ENCODE results near the gene SRGAP3. TPM values are rescaled to one million over a fixed set of nuclear protein-coding genes. Genes with fewer than 3 reads are reported as not detected.

SRGAP3 gene
- total RNA-seq, 5 donors from 2014 or later (not counting 1 experiment from before 2014, with no cell fraction given): 1.4 to 4.4 (median 2.8) TPM

GRCh38 chr3:9119331-9119730, 130.1 kb downstream of the SRGAP3 start:
- Histone ChIP-seq H3K4me1 (ENCODE audit: control insufficient read depth in 1 of 2, extremely low read depth in 1 of 2, insufficient read depth in 2 of 2, low read length in 2 of 2) (no peaks in the 10 kb centered on the region), H3K36me3 (ENCODE audit: control insufficient read depth in 2 of 2, extremely low read depth in 1 of 2, insufficient read depth in 1 of 2, low read length in 1 of 2) (peaks cover 0 to 3% of the 10 kb centered on the region in 2 donors), H3K4me3 (ENCODE audit: control insufficient read depth in 1 of 2, extremely low read depth in 1 of 2, low read length in 1 of 2) (no peak overlapping the region), H3K9me3 (no peaks in the 10 kb centered on the region), H3K27me3 (replicated peaks in 1 of 2; ENCODE audit: control insufficient read depth in 2 of 2, extremely low read depth in 1 of 2, insufficient read depth in 2 of 2, low read length in 1 of 2) (no peaks in the 10 kb centered on the region), H3K27ac (ENCODE audit: low read length) (no peak overlapping the region)
- Mint-ChIP-seq H3K27me3 (no peaks in the 10 kb centered on the region), H3K4me3 (no peak overlapping the region), H3K9me3 (no peaks in the 10 kb centered on the region), H3K36me3 (no peaks in the 10 kb centered on the region), H3K4me1 (no peaks in the 10 kb centered on the region), H3K27ac (no peak overlapping the region)
- no peak for DNase-seq
- WGBS (ENCODE audit: insufficient coverage): 50% methylated on average over 1 of the region's 4 CpGs
- POLR2A ChIA-PET: no interaction called here
- CTCF ChIA-PET: no interaction called here
- no peak for ATAC-seq (replicated peaks in 1 of 4)

- Histone ChIP-seq H3K4me1 (ENCODE audit: control insufficient read depth in 1 of 2, extremely low read depth in 1 of 2, insufficient read depth in 2 of 2, low read length in 2 of 2) (no peaks in the 10 kb centered on the region), H3K27ac (ENCODE audit: low read length) (no peak overlapping the region), H3K36me3 (ENCODE audit: control insufficient read depth in 2 of 2, extremely low read depth in 1 of 2, insufficient read depth in 1 of 2, low read length in 1 of 2) (peaks cover 0 to 3% of the 10 kb centered on the region in 2 donors), H3K27me3 (replicated peaks in 1 of 2; ENCODE audit: control insufficient read depth in 2 of 2, extremely low read depth in 1 of 2, insufficient read depth in 2 of 2, low read length in 1 of 2) (no peaks in the 10 kb centered on the region), H3K9me3 (no peaks in the 10 kb centered on the region), H3K4me3 (ENCODE audit: control insufficient read depth in 1 of 2, extremely low read depth in 1 of 2, low read length in 1 of 2) (no peak overlapping the region)
- ChIA-PET POLR2A (no interaction called here), CTCF (no interaction called here)
- WGBS (ENCODE audit: insufficient coverage): no CpG with 5 or more reads among the region's 2 CpGs
- Mint-ChIP-seq H3K27me3 (no peaks in the 10 kb centered on the region), H3K27ac (no peak overlapping the region), H3K36me3 (peaks cover 2% of the 10 kb centered on the region), H3K4me1 (no peaks in the 10 kb centered on the region), H3K9me3 (no peaks in the 10 kb centered on the region), H3K4me3 (no peak overlapping the region)
- ATAC-seq (replicated peaks in 1 of 4) (no peak), DNase-seq (no peak)
These were observed 131.2 kb downstream of the SRGAP3 start for GRCh38 chr3:9118222-9118621.

GRCh38 chr3:9117220-9117619, 132.2 kb downstream of the SRGAP3 start:
- H3K4me1 ChIP-seq (ENCODE audit: control insufficient read depth in 1 of 2, extremely low read depth in 1 of 2, insufficient read depth in 2 of 2, low read length in 2 of 2): no peaks in the 10 kb centered on the region
- Mint-ChIP-seq H3K4me1 (no peaks in the 10 kb centered on the region), H3K27me3 (no peaks in the 10 kb centered on the region), H3K27ac (no peak overlapping the region), H3K4me3 (no peak overlapping the region), H3K9me3 (no peaks in the 10 kb centered on the region), H3K36me3 (peaks cover 3% of the 10 kb centered on the region)
- H3K4me3 ChIP-seq (ENCODE audit: control insufficient read depth in 1 of 2, extremely low read depth in 1 of 2, low read length in 1 of 2): no peak overlapping the region
- WGBS (ENCODE audit: insufficient coverage): no CpG with 5 or more reads among the region's 1 CpG
- ATAC-seq (replicated peaks in 1 of 4) (no peak), DNase-seq (no peak)
- no peak overlapping the region for H3K27ac ChIP-seq (ENCODE audit: low read length)
- H3K36me3 ChIP-seq (ENCODE audit: control insufficient read depth in 2 of 2, extremely low read depth in 1 of 2, insufficient read depth in 1 of 2, low read length in 1 of 2): peaks cover 0 to 3% of the 10 kb centered on the region in 2 donors
- ChIA-PET CTCF (no interaction called here), POLR2A (no interaction called here)
- H3K27me3 ChIP-seq (replicated peaks in 1 of 2; ENCODE audit: control insufficient read depth in 2 of 2, extremely low read depth in 1 of 2, insufficient read depth in 2 of 2, low read length in 1 of 2): no peaks in the 10 kb centered on the region
- no peaks in the 10 kb centered on the region for H3K9me3 ChIP-seq

- H3K36me3 Mint-ChIP-seq: peaks cover 3% of the 10 kb centered on the region
- no peaks in the 10 kb centered on the region for H3K27me3 Mint-ChIP-seq
These were observed 133.1 kb downstream of the SRGAP3 start for GRCh38 chr3:9116336-9116735.

GRCh38 chr3:9115336-9115735, 134.1 kb downstream of the SRGAP3 start:
- Histone ChIP-seq H3K4me1 (ENCODE audit: control insufficient read depth in 1 of 2, extremely low read depth in 1 of 2, insufficient read depth in 2 of 2, low read length in 2 of 2) (no peaks in the 10 kb centered on the region), H3K9me3 (no peaks in the 10 kb centered on the region), H3K36me3 (ENCODE audit: control insufficient read depth in 2 of 2, extremely low read depth in 1 of 2, insufficient read depth in 1 of 2, low read length in 1 of 2) (no peaks in the 10 kb centered on the region), H3K27me3 (replicated peaks in 1 of 2; ENCODE audit: control insufficient read depth in 2 of 2, extremely low read depth in 1 of 2, insufficient read depth in 2 of 2, low read length in 1 of 2) (no peaks in the 10 kb centered on the region), H3K27ac (ENCODE audit: low read length) (no peak overlapping the region), H3K4me3 (ENCODE audit: control insufficient read depth in 1 of 2, extremely low read depth in 1 of 2, low read length in 1 of 2) (no peak overlapping the region)
- no peak for ATAC-seq (replicated peaks in 1 of 4)
- H3K36me3 Mint-ChIP-seq: peaks cover 3% of the 10 kb centered on the region
- H3K9me3 Mint-ChIP-seq: no peaks in the 10 kb centered on the region
- POLR2A ChIA-PET: no interaction called here
- no CpG with 5 or more reads among the region's 2 CpGs for WGBS (ENCODE audit: insufficient coverage)
- CTCF ChIA-PET: no interaction called here
- no peaks in the 10 kb centered on the region for H3K4me1 Mint-ChIP-seq
- H3K27me3 Mint-ChIP-seq: no peaks in the 10 kb centered on the region
- no peak for DNase-seq
- no peak overlapping the region for H3K4me3 Mint-ChIP-seq
- H3K27ac Mint-ChIP-seq: no peak overlapping the region

More at GRCh38 chr3:9116336-9116735, 133.1 kb downstream of the SRGAP3 start:
- Mint-ChIP-seq H3K4me3 (no peak overlapping the region), H3K27ac (no peak overlapping the region), H3K9me3 (no peaks in the 10 kb centered on the region), H3K4me1 (no peaks in the 10 kb centered on the region)
- Histone ChIP-seq H3K4me3 (ENCODE audit: control insufficient read depth in 1 of 2, extremely low read depth in 1 of 2, low read length in 1 of 2) (no peak overlapping the region), H3K27me3 (replicated peaks in 1 of 2; ENCODE audit: control insufficient read depth in 2 of 2, extremely low read depth in 1 of 2, insufficient read depth in 2 of 2, low read length in 1 of 2) (no peaks in the 10 kb centered on the region), H3K36me3 (ENCODE audit: control insufficient read depth in 2 of 2, extremely low read depth in 1 of 2, insufficient read depth in 1 of 2, low read length in 1 of 2) (no peaks in the 10 kb centered on the region), H3K27ac (ENCODE audit: low read length) (no peak overlapping the region), H3K9me3 (no peaks in the 10 kb centered on the region), H3K4me1 (ENCODE audit: control insufficient read depth in 1 of 2, extremely low read depth in 1 of 2, insufficient read depth in 2 of 2, low read length in 2 of 2) (no peaks in the 10 kb centered on the region)
- ATAC-seq (replicated peaks in 1 of 4): no peak
- no peak for DNase-seq
- CTCF ChIA-PET: no interaction called here
- 89% methylated on average over 1 of the region's 3 CpGs for WGBS (ENCODE audit: insufficient coverage)
- POLR2A ChIA-PET: no interaction called here

GRCh38 chr3:9113040-9113439, 136.4 kb downstream of the SRGAP3 start:
- Histone ChIP-seq H3K4me1 (ENCODE audit: control insufficient read depth in 1 of 2, extremely low read depth in 1 of 2, insufficient read depth in 2 of 2, low read length in 2 of 2) (no peaks in the 10 kb centered on the region), H3K27ac (ENCODE audit: low read length) (no peak overlapping the region), H3K27me3 (replicated peaks in 1 of 2; ENCODE audit: control insufficient read depth in 2 of 2, extremely low read depth in 1 of 2, insufficient read depth in 2 of 2, low read length in 1 of 2) (no peaks in the 10 kb centered on the region), H3K36me3 (ENCODE audit: control insufficient read depth in 2 of 2, extremely low read depth in 1 of 2, insufficient read depth in 1 of 2, low read length in 1 of 2) (no peaks in the 10 kb centered on the region), H3K4me3 (ENCODE audit: control insufficient read depth in 1 of 2, extremely low read depth in 1 of 2, low read length in 1 of 2) (no peak overlapping the region), H3K9me3 (no peaks in the 10 kb centered on the region)
- ChIA-PET POLR2A (no interaction called here), CTCF (no interaction called here)
- no peak overlapping the region for H3K4me3 Mint-ChIP-seq
- WGBS (ENCODE audit: insufficient coverage): 87% methylated on average over 4 of the region's 4 CpGs
- peaks cover 3% of the 10 kb centered on the region for H3K36me3 Mint-ChIP-seq
- no peak for DNase-seq
- ATAC-seq (replicated peaks in 1 of 4): no peak
- H3K9me3 Mint-ChIP-seq: no peaks in the 10 kb centered on the region
- H3K27ac Mint-ChIP-seq: no peak overlapping the region
- H3K27me3 Mint-ChIP-seq: no peaks in the 10 kb centered on the region
- no peaks in the 10 kb centered on the region for H3K4me1 Mint-ChIP-seq

- H3K27ac ChIP-seq (ENCODE audit: low read length): no peak overlapping the region
- H3K36me3 ChIP-seq (ENCODE audit: control insufficient read depth in 2 of 2, extremely low read depth in 1 of 2, insufficient read depth in 1 of 2, low read length in 1 of 2): no peaks in the 10 kb centered on the region
- no peaks in the 10 kb centered on the region for H3K4me1 ChIP-seq (ENCODE audit: control insufficient read depth in 1 of 2, extremely low read depth in 1 of 2, insufficient read depth in 2 of 2, low read length in 2 of 2)
- Mint-ChIP-seq H3K9me3 (no peaks in the 10 kb centered on the region), H3K36me3 (peaks cover 3% of the 10 kb centered on the region), H3K4me3 (no peak overlapping the region), H3K27me3 (no peaks in the 10 kb centered on the region), H3K4me1 (no peaks in the 10 kb centered on the region), H3K27ac (no peak overlapping the region)
- no peak for DNase-seq
- POLR2A ChIA-PET: no interaction called here
- ATAC-seq (replicated peaks in 1 of 4): no peak
- H3K4me3 ChIP-seq (ENCODE audit: control insufficient read depth in 1 of 2, extremely low read depth in 1 of 2, low read length in 1 of 2): no peak overlapping the region
- no peaks in the 10 kb centered on the region for H3K27me3 ChIP-seq (replicated peaks in 1 of 2; ENCODE audit: control insufficient read depth in 2 of 2, extremely low read depth in 1 of 2, insufficient read depth in 2 of 2, low read length in 1 of 2)
- CTCF ChIA-PET: no interaction called here
- no peaks in the 10 kb centered on the region for H3K9me3 ChIP-seq
- 86% methylated on average over 4 of the region's 5 CpGs for WGBS (ENCODE audit: insufficient coverage)
These were observed 137.6 kb downstream of the SRGAP3 start for GRCh38 chr3:9111866-9112265.
